Measurements from ENCODE around the gene CCDC91.
"Not testable (repeated sequence)": the region's sequence is repeated elsewhere in the genome, so short reads cannot be mapped to it uniquely, and the experiment has no call there.

CCDC91 gene

DNA sequence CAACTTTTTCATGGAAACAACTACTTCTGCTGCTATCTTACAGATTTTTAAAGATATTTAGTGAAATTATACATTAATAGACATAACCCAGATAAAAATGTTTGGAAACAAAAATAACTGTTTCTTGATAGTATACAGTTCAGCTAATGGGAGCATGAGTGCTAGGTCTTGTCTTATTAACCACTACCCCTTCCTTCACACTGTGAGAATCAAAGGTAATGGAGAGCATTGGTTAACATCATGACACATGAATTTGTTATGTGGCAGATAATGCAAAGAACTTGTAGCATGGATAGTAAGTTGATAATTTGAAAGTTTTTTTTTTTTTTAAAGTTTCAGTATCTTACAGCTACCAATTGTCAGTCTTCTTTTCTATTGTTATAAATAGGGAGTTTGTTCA, 44.2 kb downstream of the CCDC91 start:
- DNase-seq = no peak

DNA sequence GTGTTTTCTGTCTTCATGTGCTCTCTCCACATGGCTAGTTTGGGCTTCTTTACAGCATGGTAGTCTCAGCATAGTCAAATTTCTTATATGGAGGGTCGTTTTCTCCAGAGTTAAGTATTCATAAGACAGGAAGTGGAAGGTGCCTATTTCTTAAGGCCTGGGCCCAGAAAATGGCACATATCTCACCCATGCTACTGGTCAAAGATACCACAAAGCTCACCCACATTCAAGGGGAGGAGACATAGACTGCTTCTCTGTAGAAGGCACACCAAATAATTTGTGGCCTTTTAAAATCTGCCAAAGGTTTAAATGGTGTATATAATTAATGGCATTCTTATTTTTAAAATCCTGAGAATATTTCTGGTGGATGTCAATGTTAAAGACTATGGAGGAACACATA, 44.8 kb downstream of the CCDC91 start:
- no peak for DNase-seq

DNA sequence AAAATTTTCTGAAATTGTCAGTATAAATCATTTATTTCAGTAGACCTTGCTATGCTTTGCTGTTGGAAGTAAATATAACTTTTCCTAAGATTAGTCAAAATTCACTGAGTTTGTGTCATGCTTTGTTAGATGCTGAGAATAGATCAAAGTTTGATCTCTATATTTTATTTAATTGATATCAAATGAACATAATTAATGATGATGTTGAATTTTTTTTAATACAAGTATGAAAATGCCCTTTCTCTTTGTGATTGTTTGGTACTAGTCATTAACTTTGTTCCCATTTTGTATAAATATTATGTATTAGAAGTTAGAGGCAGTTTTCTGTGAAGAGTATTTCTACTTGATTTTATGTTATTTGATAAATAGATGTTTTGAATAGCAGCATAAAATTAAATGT, 45.7 kb downstream of the CCDC91 start:
- no peak for DNase-seq

GRCh38 chr12:28237423-28237822, 47.2 kb downstream of the CCDC91 start:
- no peak for DNase-seq

- DNase-seq = no peak
Observed at GRCh38 chr12:28239918-28240317, 49.7 kb downstream of the CCDC91 start.

GRCh38 chr12:28240853-28241252, 50.6 kb downstream of the CCDC91 start:
- no peak for DNase-seq

DNA sequence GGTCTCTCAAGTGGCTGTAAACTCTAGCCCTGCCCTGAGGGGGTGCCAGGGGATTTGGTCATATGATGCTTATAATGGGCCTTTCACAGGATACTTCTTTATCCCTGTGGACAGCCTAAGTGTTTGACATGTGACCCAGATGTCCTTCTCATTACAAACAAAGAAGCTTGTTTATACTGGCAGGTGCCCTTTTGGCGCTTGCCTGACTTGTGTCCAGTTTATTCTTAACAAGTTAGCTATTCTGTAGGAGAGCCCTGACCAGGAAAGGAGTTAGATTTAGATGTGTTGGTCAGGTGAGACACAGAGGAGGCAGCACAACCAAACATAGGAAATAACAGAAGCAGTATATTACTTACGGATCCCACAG, 51.9 kb downstream of the CCDC91 start:
- no peak for DNase-seq

DNA sequence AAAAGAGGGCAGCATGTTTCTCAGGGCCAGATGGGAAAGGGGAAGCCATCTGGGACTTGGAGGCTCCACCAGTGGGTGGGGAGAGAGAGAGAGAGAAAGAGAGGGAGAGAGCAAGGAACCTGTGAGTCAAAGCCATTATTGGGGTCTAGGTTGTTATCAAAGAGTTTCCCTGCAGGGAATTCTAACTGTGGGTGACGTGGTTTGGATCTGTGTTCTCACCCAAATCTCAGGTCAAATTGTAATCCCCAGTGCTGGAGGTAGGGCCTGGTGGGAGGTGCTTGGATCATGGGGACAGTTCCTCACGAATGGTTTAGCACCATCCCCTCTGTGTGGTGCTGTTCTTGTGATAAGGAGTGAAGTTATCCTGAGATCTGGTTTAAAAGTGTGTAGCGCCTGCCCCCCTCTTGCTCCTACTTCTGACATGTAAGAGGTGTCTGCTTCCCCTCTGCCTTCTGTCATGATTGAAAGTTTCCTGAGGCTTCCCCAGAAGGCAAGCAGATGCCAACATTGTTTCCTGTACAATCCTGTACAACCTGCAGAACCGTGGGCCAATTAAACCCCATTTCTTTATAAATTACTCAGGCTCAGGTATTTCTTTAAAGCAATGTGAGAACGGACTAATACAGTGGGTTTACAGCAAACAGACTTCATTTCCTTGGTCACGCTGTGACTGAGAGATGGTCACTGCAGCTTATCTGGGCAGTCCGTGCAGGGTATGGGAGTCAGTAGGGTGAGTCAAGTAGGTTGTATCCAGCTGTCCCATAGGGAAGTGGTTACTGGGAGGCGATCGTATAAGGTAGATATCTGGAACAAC, 52.4 kb downstream of the CCDC91 start:
- no peak for DNase-seq

- DNase-seq = no peak
Observed at GRCh38 chr12:28243310-28243633, 53.0 kb downstream of the CCDC91 start.

GRCh38 chr12:28247806-28248205, 57.5 kb downstream of the CCDC91 start:
- no peak for DNase-seq

- no peak for DNase-seq
Observed at GRCh38 chr12:28248555-28249145, 58.4 kb downstream of the CCDC91 start.

DNA sequence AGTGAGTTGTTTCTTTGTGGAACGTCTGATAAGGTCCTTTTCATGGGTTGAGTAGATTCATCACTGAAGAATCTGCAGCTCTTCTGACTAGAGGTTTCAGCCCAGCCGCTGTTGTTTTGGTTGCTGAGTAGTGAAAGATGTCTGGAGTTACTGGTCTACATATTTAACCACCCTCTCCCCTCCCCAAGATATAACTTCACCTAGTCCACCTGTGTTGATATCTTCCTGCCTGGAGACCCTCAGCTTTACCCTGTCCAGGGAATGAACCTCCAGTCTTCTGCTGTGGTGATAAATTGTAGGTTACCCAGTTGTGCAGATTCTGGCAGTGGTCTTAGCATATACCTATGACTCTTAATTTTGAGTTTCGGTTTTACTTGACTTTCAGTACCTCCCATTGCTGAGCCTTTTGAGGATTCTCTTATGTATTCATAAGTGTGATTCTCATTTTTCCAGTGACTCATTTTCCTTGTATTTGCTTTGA, 62.9 kb downstream of the CCDC91 start:
- DNase-seq = no peak

DNA sequence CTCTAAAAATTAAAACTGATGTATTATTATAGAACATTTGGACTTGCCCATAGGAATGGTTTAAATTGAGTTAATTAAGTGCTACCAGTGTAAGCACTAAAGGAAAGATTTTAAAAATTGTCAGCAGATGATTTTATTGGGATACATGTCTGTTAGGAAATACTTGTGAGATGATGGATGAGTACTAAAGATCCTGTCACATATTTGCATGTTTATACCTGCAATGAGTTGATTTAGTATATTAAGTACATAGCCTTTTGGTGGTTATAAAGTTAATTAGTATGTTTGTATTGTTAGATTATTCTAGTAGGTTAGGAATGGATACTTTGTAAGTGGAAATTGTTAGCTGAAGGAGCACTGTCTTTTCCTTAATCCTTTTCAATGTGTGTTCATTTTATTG, 67.2 kb downstream of the CCDC91 start:
- DNase-seq = no peak

DNA sequence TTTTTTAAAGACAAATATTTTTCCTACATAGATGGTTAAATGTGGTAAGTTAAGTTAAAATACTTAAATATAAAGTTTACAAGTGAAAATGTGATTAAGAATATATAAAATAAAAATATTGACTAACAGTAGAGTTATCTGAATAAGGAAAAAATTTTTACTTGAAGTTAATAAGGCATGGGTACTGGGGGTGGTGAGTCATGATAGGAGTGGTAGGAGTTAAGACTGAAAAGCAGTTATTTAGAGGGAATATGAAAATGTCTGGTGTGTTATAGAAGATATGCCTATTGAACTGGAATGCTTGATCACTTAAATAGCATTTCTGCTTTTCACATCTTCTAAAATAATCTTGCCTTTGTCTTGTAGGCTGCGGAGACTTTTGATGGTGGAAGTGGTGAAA, 68.7 kb downstream of the CCDC91 start:
- DNase-seq = no peak

- DNase-seq = no peak
Observed at GRCh38 chr12:28265435-28266042, 75.3 kb downstream of the CCDC91 start.

DNA sequence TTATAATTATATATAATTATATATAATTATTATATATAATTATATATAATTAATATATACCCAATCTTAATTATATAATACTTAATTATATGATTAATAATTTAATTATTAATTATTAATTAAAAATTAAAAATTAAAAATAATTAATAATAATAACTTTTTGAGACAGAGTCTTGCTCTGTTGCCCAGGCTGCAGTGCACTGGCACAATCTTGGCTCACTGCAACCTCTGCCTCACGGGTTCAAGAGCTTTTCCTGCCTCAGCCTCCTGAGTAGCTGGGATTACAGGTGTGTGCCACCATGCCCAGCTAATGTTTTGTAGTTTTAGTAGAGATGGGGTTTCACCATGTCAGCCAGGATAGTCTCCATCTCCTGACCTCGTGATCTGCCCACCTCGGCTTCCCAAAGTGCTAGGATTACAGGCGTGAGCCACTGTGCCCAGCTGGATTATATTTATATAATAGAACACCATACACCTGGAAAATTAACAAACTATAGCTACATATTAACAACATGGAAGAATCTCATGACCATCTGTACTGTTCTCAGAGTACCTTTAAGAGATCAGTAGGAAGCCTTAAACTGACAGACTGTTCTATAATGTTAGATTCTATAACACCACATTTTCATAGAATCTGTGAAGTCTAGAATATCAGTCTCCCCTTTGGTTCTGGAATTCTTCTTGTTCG, 77.8 kb downstream of the CCDC91 start:
- not testable (repeated sequence) for DNase-seq

DNA sequence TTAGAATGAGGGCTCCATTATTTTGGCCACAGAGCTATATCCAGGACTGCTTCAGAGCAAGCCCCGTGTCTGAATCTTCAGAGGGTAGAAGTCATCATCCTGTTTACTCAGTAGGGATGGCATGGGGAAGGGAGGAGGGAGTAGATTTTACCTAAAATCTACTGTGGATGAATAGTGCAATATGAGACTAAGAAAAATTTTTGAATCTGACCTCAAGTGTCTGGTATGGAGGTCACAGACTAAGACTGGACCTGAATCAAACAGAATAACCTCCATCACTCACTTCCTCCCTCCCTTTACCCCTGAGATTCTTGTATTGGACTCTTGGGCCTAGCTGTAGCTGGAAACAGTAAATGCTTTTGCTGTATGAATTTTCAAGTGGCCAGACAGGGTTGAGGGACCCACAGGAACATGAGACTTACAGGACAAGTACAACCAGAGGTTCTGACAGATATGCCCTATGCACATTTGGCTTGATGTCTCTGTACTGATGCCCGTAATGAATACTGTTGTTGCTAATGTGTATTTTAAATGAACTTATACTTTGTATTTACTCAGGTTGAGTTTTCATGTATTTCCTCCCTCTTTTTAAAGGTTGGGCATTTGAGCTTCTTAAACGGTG, 78.5 kb downstream of the CCDC91 start:
- DNase-seq = no peak

DNA sequence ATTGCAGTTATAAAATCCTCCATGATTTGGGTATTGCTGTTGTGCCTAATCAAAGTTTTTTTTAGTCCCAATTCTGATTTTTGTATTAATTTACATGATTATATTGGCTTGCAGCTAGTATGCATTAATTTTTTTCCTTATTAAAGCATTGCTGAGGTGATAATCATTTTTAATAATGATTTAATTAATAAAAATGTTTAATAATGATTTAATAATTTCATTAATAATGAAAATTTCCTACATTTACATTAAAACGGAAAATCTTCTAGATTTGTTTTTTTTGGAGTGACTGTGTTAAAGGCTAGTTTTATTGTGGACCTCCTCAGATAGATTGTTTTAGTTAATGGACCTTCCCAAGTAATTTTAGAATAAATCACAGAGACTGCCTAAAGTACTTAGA, 79.6 kb downstream of the CCDC91 start:
- DNase-seq = no peak

- DNase-seq = no peak
Observed at GRCh38 chr12:28278499-28278898, 88.2 kb downstream of the CCDC91 start.

- DNase-seq = no peak
Observed at GRCh38 chr12:28278960-28279359, 88.7 kb downstream of the CCDC91 start.

GRCh38 chr12:28286352-28286751, 96.1 kb downstream of the CCDC91 start:
- DNase-seq = no peak

DNA sequence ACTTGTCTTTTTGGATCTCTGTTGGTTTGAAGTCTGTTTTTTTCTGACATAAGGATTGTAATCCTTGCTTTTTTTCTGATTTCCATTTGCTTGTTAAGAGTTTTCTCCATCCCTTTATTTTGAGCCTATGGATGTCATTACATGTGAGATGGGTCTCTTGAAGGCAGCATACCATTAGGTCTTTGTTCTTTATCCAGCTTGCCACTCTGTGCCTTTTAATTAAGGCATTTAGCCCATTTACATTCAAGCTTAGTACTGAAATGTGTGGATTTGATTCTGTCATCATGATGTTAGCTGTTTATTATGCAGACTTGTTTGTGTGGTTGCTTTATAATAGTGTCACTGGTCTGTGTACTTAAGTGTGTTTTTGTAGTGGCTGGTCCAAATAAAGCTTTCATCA, 100.0 kb downstream of the CCDC91 start:
- no peak for DNase-seq

DNA sequence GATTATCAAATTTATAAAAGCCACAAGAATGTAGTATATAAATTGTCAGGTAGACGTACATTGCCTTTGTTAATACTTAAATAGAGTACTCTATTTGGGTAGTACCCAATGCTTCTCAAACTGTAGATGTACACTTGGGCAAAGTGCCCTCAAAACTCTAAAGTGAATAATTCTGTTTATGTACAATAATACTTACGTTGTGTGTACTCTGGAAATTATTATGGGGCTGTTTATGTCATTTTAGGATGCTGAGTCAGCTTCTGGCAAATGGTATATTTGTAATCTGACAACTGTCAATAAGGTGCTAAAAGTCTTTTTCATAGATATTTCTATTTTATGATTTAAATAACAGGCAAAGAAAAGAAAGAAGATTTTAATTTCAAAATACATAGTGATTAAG, 102.4 kb downstream of the CCDC91 start:
- no peak for DNase-seq

Measured in C1 segment of cervical spinal cord (tissue), 14 donors.